HG03565 (cell line): ENCODE data around the gene PTTG1IP.

Experiments
- ATAC-seq: cut with Tn5 transposase; IDR thresholded peaks from one replicate; pipeline ENCODE4 v1.9.1; 2021; ENCODE audit warnings: mild to moderate bottlenecking, moderate library complexity; ENCODE audit not compliant: unreplicated experiment

PTTG1IP gene

DNA sequence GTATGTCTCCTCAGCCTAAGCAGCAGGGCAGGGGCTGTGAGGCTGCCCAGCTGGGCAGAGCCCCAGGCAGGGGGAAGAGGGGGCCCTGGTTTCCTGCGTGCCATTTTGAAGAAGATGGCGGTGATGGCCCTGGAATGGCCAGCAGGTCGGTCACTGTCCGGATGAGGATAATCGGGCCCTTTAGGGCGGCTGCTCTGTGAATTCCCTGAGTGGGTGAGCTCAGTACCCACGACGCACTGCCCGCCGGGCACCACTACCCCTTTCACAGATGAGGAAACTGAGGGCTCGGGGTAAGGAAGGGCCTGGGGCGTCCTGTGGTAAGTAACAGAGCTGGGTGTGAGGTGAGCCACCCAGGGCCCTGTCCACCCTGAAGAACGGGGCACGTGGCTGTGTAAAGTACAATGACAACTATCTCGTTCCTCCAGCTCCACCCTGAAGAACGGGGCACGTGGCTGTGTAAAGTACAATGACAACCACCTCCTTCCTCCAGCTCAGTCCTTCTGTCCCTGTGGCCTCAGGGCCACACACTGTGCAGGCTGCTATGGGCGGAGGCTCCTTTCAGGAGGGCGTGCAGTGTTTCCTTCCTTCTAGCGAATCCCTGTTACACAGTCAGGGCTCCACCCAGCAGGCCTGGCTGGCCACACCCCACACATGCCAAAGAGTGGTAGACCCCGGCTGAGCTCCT is 24.0 kb upstream of the PTTG1IP start:
- no peak for ATAC-seq

DNA sequence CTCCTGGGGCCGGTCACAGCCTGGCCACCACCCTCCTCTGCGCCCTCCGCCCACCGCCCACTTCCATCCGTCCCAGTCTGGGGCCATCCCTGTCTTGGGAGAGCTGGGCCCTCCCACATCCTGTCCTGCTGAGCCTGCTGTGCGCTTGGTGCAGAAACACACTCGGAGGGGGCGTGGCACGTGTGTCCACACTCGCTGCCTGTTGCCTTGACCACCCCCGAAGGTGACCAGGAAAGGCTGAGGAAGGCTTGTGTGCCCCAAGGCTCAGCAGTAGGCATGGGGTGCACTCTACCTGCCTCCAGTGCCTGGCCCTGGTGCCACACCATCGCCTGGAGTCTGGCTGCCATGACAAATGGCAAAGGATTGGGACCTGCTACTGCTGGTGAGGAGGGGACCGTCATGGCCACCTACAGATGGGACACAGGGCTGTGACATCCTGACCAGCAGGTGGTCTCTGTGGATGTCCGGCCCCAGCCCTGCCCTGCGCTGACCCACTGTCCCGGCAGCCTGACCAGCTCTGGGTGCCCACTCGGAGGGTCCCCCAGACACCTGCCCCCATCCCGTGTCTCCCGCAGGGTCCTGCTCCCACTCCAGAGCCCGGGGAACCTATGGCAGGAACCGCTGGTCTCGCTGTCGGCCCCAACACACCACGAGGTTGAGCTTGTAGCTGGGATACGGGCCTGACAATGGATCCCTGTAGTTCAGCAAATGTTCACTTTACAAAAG is 23.2 kb upstream of the PTTG1IP start:
- ATAC-seq = no peak

DNA sequence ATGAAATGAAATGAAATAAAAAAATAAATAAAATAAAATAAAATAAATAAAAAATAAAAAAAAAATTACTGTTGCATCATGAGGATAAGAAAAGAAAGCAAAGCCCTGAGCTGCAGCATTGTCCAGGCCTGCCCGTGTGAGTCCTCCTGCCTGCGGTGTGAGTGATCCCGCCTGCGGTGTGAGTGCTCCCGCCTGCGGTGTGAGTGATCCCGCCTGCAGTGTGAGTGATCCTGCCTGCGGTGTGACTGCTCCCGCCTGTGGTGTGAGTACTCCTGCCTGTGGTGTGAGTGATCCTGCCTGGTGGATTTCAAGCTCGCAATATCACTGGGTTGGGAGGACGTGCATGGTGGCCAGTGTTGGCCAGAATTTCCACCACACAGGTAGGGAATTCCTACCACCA is 22.4 kb upstream of the PTTG1IP start:
- ATAC-seq = no peak

DNA sequence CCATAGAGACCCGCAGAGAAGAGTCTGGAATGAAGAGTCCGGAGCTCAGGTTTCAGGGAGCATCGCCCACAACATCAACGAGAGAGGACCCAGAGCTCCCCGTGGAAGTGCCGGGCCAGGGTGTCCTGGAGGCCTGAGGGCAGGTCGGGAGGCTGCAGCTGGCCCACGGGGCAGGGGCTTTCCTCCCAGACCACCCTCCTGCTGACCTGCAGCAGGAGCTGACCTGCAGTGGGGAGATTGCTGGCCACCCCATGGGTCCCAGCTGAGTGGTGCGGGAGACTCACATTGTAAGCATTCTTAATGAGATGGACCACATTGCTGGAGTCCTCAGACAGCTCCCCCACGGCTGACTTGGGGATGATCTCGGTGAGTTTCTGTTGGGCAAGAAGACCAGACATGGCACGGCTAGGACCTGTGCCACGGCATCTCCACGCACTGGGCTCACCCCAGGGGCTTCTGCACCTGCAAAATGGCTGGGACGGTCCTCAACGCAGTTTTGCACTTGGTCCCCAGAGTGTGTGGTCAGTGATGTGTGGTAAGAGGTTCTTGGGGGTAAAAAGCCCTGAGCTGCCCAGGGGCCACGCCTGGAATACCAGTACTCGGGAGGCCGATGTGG is 21.3 kb upstream of the PTTG1IP start:
- no peak for ATAC-seq

DNA sequence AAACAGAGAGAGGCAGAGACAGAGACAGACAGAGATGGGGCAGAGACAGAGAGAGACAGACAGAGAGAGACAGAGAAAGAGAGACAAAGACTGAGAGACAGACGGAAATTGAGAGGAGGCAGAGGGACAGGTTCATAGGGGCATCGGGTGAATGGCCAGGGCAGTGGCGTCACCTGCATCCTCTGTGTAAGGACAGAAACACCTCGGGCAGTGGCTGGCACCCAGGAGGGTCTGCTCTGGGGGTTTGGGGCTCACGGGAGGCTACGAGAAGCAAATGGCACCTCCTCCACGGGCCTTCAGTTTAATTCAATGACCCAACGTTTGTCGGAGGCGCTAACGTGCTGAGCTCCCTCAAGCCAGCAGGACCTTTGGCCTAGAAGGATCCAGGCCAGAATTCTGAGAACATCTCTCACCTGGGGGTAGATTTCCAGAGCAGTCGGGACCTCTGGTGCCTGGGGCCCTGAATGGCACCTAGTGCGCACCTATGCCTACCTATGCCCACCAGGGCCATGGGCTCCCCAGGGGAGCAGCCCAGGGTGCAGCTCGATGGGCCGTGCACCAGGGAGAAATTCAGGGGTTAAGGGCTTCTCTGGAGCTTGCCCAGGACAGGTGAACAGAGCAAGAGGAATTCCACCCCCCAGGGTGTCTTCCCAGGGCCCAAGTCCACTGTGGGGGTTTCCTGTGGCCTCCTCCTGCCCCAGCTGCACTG is 20.6 kb upstream of the PTTG1IP start:
- no peak for ATAC-seq

DNA sequence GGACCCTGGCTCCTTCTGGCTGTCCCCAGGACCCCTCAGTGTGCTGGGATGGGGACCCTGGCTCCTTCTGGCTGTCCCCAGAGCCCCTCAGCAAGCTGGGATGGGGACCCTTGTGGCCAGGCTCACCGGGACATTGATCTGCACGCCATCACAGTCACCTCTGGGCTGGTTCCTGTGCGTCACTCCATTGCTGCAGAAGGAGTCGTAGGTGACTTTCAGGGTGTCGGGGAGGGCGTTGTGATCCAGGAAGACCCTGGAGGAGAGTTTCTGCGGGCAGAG is 19.7 kb upstream of the PTTG1IP start:
- ATAC-seq = no peak

- ATAC-seq = no peak
Measured at GRCh38 chr21:44892536-44893277, 19.2 kb upstream of the PTTG1IP start.

GRCh38 chr21:44892095-44892494 is 18.6 kb upstream of the PTTG1IP start:
- no peak for ATAC-seq

- ATAC-seq = no peak
Measured at GRCh38 chr21:44891631-44892031, 18.1 kb upstream of the PTTG1IP start.

DNA sequence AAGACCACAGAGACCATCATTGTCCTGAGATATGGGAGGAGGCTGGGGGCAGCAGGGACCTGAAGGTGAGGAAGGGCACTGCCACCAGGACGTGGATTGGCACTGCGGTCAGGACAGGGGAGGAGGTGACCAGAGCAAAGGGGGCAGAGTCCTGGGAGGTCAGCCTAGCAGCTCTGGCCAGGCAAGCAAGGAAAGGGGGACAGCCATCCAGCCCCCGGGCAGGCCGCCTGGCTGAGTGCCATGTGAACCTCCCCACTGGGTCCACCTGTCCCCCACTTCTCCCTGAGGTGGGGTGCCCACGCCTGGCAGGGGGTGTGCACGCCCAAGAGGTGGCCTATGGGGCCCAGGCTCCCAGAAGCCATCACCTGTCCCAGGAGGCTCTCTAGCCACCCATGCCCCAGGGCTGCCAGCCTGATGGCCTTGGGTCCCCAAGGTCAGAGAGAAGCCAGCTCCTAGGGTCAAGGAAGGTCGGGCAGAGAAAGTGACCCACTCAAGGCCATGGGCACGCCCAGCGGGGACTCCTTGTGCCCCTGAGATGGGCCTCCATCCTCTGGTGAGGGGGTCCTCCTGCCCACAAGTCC is 17.6 kb upstream of the PTTG1IP start:
- ATAC-seq = no peak

DNA sequence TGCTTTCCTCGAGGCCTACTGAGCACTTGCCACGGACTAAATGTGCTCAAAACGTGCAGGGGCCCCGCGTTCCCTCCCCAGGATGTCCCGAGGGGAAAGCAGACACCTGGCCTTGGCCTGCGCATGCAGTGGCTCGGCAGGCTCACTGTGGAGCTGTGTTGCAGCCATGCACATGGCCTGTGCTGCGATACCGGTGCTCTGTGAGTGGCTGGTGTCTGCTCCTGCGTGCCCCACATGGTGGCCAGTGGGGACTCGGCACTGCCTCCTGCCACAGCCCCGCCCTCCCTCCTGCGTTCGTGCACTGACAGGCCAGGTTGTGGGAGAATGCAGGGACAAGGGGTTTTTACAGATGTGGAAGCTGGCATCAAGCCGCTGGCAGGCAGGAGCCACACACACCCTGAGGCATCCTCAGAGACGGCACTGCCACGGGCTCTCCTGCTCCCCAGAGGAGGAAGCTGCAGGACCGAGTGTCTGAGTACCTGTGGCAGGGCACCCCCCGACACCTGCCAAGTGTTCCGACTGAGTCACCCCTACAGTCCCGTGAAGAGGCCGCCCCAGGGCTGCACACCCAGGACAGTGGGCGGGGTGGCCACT is 16.9 kb upstream of the PTTG1IP start:
- no peak for ATAC-seq

DNA sequence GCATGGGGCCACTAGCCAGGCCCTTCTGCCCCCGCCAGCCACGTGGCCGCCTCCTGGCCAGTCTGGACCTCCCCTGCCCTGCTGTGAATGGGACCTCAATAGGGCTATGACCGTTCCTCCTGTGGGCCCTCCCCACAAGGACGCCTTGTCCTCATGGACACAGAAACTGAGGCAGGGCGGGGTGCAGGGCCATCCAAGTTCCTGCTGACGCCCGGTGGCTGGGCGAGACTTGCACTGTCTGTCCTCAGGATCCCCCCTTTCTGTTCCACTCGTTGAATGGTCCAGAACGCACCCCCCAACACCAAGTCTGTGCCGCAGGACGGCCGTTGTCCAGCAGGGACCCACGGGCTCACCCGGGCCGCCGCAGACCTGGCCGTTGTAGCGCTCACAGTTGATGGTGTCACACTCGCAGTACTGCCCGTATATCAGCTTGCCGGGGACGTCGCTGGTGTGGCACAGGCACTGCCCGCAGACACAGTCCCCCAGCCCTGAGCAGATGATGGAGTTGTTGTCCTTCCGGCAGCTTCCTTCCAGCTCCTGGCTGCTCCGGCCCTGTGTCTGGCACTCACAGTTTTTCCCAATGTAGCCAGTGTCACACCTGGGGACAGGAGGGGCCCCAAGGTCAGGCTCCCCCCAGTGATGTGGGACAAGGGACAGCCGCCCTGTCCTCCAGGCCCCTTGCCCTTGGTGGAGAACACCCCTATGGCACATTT is 16.3 kb upstream of the PTTG1IP start:
- ATAC-seq = no peak

GRCh38 chr21:44888581-44889550 is 15.4 kb upstream of the PTTG1IP start:
- no peak for ATAC-seq

DNA sequence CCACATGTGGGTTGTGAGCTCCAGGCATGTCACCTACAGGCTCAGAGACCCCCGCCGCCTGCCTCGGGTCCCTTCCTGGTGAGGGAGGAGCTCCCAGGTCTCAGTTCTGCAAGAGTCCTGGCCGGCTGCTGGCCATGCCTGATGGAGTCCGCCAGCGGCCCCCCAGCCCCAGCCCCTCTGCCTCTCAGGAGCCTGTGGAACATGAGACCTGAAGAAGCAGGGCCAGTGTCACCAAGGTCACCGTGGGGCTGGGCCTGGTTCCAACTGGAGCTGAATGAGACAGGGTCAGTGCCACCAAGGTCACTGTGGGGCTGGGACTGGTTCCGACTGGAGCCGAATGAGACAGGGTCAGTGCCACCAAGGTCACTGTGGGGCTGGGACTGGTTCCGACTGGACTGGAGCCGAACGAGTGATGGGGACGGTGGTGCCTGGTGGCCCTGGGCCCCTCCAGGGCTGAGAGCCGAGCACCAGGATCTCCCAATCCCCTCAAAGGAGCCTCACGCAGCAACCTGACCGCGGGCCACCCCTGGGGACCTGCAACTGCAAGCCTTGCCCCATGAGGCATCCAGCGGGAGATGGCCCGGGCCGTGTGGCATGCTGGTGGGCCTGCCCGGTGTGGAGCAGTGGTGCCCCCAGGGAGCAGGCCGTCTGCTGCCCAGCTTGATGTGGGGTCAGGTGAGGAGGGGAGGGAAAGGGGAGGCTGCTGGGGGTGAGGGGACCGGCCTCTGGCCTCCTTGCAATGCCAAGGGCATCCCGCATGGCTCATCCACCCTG is 14.5 kb upstream of the PTTG1IP start:
- no peak for ATAC-seq

GRCh38 chr21:44887126-44887806 is 13.8 kb upstream of the PTTG1IP start:
- no peak for ATAC-seq

- no peak for ATAC-seq
Measured at GRCh38 chr21:44886113-44887075, 12.9 kb upstream of the PTTG1IP start.
